B cell (primary cell): ENCODE results near the gene PLPPR3.

Source experiments
- CTCF ChIP-seq: fragments of 200-600 bp; IDR thresholded peaks from one replicate; pipeline ENCODE4 v1.8.0; 2022; ENCODE audit warnings: antibody characterized with exemption, mild to moderate bottlenecking
- EZH2 ChIP-seq: IDR thresholded peaks from 2 replicates; pipeline ENCODE4 v1.6.1; 2012; ENCODE audit warnings: borderline replicate concordance, low read depth, mild to moderate bottlenecking, moderate library complexity, low read length; ENCODE audit not compliant: insufficient read depth, poor library complexity, severe bottlenecking

GRCh38 chr19:848386-848921, 26.7 kb upstream of the PLPPR3 start:
- no peak for TF ChIP-seq CTCF
- TF ChIP-seq EZH2, result no peak
